DOHH2 (cell line): ENCODE data around the gene STEAP3.

Experiments
- CTCF ChIP-seq: fragments of 200-600 bp; sonication (generic); IDR thresholded peaks from one replicate; pipeline ENCODE4 v1.5.1; 2014; ENCODE audit warnings: antibody characterized with exemption, mild to moderate bottlenecking, low read depth, low read length; ENCODE audit not compliant: poor library complexity, severe bottlenecking
- EZH2phosphoT487 ChIP-seq: fragments of 200-600 bp; sonication (generic); IDR thresholded peaks from 2 replicates; pipeline ENCODE4 v1.6.1; 2017; ENCODE audit warnings: borderline replicate concordance, mild to moderate bottlenecking, antibody characterized with exemption, low read length, moderate library complexity, mixed read lengths

DNA sequence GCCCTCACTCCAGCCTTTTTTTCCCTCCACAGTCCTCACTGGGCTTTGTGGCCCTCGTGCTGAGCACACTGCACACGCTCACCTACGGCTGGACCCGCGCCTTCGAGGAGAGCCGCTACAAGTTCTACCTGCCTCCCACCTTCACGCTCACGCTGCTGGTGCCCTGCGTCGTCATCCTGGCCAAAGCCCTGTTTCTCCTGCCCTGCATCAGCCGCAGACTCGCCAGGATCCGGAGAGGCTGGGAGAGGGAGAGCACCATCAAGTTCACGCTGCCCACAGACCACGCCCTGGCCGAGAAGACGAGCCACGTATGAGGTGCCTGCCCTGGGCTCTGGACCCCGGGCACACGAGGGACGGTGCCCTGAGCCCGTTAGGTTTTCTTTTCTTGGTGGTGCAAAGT is 39.4 kb downstream of the STEAP3 start:
- TF ChIP-seq CTCF (no peak), EZH2phosphoT487 (no peak)
